WTC11 (cell line): Measurements from ENCODE around the gene PCDHGA1.

Experiments
- AFF4 ChIP-seq: sonication (generic); formaldehyde crosslinking; IDR thresholded peaks from 2 replicates; pipeline ENCODE4 v1.8.1; 2023; ENCODE audit warnings: mild to moderate bottlenecking, missing genetic modification reagents, borderline replicate concordance
- ATF2 ChIP-seq: sonication (generic); formaldehyde crosslinking; IDR thresholded peaks from 2 replicates; pipeline ENCODE4 v1.8.1; 2022; ENCODE audit warnings: low read depth, missing genetic modification reagents, borderline replicate concordance
- ATF3 ChIP-seq: sonication (generic); formaldehyde crosslinking; conservative IDR thresholded peaks from 2 replicates; pipeline ENCODE4 v1.8.1; 2022; ENCODE audit warnings: mild to moderate bottlenecking, missing genetic modification reagents
- CREB1 ChIP-seq: sonication (generic); formaldehyde crosslinking; IDR thresholded peaks from 2 replicates; pipeline ENCODE4 v1.8.0; 2023; ENCODE audit warnings: mild to moderate bottlenecking, missing genetic modification reagents
- CTCF ChIP-seq: fragments of 200-600 bp; IDR thresholded peaks from 2 replicates; pipeline ENCODE4 v1.8.0; 2022; ENCODE audit warnings: antibody characterized with exemption
- MLX ChIP-seq: sonication (generic); formaldehyde crosslinking; IDR thresholded peaks from 2 replicates; pipeline ENCODE4 v1.8.1; 2023; ENCODE audit warnings: mild to moderate bottlenecking, missing genetic modification reagents, moderate library complexity
- PRDM15 ChIP-seq: sonication (generic); formaldehyde crosslinking; IDR thresholded peaks from 2 replicates; pipeline ENCODE4 v1.8.0; 2022; ENCODE audit warnings: missing genetic modification reagents
- SP1 ChIP-seq: sonication (generic); formaldehyde crosslinking; conservative IDR thresholded peaks from 2 replicates; pipeline ENCODE4 v1.8.1; 2022; ENCODE audit warnings: missing genetic modification reagents
- ZMAT4 ChIP-seq: fragments of 250-450 bp; sonication (Bioruptor Pico); IDR thresholded peaks from 2 replicates; pipeline ENCODE4 v1.9.0; 2021; ENCODE audit warnings: mild to moderate bottlenecking
- ZSCAN18 ChIP-seq: fragments of 250-450 bp; sonication (Bioruptor Pico); IDR thresholded peaks from 2 replicates; pipeline ENCODE4 v2.1.2; 2022; ENCODE audit warnings: mild to moderate bottlenecking, moderate library complexity

- no peak for TF ChIP-seq MLX (CRISPR knock-in tag)
- no peak for TF ChIP-seq ATF3
- no peak for TF ChIP-seq PRDM15 (CRISPR knock-in tag)
- TF ChIP-seq CTCF, result no peak
- no peak for TF ChIP-seq AFF4 (CRISPR knock-in tag)
- no peak for TF ChIP-seq ATF2 (CRISPR knock-in tag)
- no peak for TF ChIP-seq SP1 (CRISPR knock-in tag)
- TF ChIP-seq ZSCAN18 (CRISPR knock-in tag), result no peak
- TF ChIP-seq ZMAT4 (CRISPR knock-in tag), result no peak
- TF ChIP-seq CREB1, result no peak
These were observed 180.7 kb downstream of the PCDHGA1 start for GRCh38 chr5:141510850-141511601.
